ENCODE measurements around the gene ZFPL1.

ZFPL1 gene

DNA sequence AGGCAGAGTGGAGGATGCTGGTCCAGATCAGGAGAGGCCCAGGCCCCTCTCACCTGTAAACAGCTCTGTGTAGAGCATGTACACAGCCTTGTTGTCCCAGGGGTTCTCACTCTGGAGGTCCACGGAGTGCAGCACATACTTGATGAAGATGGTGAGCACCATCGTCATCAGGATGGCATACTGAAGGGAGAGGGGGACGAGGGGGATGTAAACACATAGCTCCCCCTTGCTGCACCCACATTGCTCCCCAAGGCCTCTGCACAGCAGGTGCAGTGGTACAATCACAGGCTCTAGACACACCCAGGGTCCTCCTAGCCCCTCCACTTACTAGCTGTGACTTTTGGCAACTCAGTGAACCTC lies 47.4 kb downstream of the ZFPL1 start:
- TF ChIP-seq, protein P1, sequence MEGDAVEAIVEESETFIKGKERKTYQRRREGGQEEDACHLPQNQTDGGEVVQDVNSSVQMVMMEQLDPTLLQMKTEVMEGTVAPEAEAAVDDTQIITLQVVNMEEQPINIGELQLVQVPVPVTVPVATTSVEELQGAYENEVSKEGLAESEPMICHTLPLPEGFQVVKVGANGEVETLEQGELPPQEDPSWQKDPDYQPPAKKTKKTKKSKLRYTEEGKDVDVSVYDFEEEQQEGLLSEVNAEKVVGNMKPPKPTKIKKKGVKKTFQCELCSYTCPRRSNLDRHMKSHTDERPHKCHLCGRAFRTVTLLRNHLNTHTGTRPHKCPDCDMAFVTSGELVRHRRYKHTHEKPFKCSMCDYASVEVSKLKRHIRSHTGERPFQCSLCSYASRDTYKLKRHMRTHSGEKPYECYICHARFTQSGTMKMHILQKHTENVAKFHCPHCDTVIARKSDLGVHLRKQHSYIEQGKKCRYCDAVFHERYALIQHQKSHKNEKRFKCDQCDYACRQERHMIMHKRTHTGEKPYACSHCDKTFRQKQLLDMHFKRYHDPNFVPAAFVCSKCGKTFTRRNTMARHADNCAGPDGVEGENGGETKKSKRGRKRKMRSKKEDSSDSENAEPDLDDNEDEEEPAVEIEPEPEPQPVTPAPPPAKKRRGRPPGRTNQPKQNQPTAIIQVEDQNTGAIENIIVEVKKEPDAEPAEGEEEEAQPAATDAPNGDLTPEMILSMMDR (IDR thresholded peaks at IDR 0.05), result no peak

DNA sequence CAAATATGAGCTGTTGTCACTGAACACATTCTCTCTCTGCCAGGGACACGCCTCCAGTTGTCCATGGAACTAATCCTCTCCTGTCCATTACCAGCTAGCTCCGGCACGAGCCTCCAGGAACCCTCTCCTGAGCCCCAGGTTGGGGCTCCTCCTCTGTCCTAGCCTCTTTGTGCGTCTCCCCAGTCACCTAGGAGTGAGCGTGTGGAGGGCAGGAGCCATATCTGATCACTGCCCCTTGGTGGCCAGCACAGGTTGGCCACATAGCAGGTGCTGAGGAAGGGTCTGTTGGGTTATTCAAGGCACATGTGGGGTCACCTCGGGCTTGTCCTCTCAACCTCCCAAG lies 47.8 kb downstream of the ZFPL1 start:
- TF ChIP-seq, protein P1 (IDR thresholded peaks at IDR 0.05), result no peak

DNA sequence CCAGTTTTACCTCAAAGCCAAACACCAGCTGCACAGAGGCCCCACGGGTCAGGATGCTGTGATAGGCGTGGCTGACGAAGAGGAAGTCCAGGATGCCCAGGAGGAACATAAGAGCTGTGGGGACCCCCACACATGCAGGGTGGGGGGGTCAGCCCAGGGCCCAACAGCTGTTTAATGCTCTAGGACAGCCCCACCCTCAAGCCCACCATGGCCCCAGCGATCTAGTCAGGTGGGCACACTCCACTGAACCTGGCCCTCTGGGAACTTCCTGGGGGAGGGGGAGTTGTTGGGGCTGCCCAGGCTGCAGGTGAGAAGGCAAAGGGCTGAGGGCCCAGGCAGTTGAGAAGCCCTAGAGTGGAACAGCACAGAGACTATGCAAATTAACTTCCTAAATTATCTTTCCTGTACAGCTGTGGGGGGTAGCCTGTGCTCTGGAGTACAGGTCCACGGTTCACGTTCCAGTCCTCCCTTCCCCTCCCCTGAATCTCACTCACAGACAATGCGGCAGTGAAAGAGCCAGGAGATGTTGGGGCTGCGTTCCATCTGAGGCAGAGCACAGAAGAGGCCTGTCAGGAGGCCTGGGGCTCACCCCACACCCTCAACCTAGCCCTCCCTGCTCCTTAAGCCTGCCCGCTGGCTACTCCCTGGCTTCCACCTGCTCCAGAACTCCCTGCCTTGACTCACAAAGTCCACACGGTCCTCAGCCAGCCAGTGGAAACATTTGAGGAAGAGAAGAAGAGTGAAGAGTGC lies 48.4 kb downstream of the ZFPL1 start:
- TF ChIP-seq, protein P1 (IDR thresholded peaks at IDR 0.05), result no peak

GRCh38 chr11:65132988-65133700 lies 49.1 kb downstream of the ZFPL1 start:
- TF ChIP-seq, protein P1 (IDR thresholded peaks at IDR 0.05), result no peak

DNA sequence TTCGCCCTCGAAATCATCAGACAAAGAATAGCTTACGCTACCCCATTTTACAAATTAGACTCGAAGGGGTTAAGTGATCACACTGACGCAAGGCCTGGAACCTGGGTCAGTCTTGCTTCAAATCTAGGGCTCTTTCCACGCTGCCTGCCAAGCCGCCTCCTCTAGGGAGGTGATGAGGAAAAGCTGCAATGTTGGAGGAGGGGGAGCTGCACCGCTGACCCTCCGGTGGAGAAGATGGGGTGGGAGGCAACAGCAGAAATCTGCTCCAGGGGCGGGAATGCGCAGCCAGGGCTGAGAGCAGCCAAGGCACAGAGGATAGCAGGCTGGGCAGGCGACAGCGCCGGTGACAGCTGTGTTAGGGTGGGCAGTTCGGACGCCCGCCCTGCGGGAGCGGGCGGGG lies 49.7 kb downstream of the ZFPL1 start:
- TF ChIP-seq, protein P1 (IDR thresholded peaks at IDR 0.05), result no peak

DNA sequence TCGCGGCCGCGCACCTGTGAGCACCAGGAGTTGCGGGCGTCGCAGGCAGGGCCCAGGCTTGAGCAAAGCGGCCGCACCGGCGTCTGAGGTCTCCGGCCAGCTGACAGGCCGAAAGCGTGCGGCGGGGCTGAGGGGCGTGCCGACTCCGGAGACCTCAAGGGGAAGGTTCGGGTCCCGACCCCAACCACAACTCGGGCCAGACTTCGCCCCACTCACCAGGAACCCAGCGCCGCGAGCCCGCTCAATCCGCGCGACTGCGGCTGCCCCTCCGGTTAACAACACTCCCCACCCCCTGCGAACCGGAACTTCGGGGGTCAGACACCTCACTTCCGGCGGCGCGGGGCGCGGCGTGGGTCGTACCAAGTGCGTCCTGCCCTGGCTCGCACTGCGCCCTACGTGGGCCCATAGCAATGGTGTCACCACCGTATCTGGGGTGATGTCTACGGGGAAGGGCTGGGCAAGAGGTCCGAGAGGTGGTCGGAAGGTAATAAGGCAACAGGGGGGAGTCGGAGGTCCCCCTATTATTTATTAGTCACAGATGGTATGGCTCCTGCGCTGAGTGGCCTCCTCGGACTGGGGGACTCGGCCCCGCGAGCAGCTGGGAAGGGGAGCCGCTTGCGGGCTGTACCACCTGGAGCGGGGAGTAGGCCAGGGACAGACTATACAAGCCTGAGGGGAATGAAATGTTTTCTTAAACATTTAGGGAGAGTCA lies 50.4 kb downstream of the ZFPL1 start, which contains the start of gene SYVN1:
TSS of gene SYVN1 (minus strand) at position 280 of the 712 bp plus-strand sequence. CDS start 918 bp downstream, outside the sequence.
- TF ChIP-seq, protein P1 (IDR thresholded peaks at IDR 0.05), result no peak

DNA sequence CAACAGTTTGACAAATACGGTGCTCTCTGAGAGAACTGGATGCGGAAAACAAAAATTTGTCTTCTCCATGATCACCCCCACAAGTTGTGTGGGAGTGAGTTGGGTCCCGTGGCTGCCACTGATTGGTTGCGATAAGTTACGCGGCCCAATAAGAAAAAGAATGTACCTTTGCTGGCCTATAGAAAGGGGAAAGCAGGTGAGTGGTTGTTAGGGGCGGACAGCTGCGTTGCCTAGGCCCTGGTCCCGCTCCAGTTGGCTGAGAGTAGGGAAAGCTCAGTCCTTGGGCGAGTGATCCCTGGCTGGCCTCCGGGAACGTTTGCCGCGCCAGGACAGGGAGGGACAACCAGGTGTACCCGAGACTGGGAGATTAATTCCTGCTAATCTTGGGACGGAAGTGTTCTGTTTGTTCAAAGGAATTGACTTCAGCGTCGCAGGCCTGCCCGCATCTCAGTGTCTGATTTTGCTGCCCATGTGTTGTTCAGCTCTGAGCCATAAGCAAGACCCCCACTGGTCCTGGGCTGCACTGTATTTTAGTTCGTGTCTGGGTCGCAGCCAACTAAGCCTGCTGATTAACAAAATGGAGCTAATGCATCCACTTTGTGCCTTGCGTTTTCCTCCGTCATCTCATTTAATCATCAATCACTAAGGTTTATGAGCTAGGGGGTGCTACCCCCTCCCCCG lies 51.1 kb downstream of the ZFPL1 start:
- TF ChIP-seq, protein P1 (IDR thresholded peaks at IDR 0.05), result no peak

All from LNCAP (cell line).